NCI-H1436 treated with DMSO at 0.1 percent for 48 hours (cell line): Measurements from ENCODE around the gene TRUB2.
"Not testable (repeated sequence)": the region's sequence is repeated elsewhere in the genome, so short reads cannot be mapped to it uniquely, and the experiment has no call there.

Experiments used
- DNase-seq: peaks from one replicate; lab custom pipeline; 2025; lab: John Stamatoyannopoulos, UW

TRUB2 gene

DNA sequence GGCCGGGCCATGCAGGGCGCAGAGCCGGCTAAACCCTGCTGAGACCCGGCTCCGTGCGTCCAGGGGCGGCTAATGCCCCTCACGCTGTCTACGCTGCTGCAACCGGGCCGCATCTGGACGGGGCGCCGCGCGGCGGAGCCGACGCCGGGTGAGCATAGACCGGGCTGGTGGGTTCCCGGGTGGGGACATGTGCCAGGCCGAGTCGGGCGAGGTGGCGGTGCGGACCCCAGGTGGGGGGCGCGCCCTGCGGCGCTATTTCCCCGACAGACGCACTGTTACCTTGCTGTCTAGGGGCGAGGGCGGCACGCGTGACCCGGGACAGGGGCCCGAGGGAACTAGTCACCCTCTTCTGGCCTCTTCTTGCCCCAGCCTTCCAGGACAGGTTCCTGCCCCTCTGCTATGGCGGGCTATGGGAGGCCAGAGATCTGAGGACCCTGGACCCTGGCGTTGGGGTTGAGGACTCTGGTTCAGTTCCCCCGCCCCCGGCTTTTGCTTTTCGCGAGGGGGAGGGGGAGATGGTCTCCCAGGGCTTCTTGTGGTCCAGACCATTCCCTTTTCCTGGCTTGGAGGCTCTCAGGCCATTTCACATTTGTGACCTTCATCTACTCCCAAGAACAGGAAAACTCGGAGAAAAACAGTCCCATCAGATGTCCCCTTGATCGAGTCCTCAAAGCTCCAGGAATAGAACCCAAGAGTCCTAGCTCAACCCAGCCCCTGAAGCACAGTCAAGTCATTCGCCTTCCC lies 18.6 kb upstream of the TRUB2 start:
- DNase-seq = no peak

DNA sequence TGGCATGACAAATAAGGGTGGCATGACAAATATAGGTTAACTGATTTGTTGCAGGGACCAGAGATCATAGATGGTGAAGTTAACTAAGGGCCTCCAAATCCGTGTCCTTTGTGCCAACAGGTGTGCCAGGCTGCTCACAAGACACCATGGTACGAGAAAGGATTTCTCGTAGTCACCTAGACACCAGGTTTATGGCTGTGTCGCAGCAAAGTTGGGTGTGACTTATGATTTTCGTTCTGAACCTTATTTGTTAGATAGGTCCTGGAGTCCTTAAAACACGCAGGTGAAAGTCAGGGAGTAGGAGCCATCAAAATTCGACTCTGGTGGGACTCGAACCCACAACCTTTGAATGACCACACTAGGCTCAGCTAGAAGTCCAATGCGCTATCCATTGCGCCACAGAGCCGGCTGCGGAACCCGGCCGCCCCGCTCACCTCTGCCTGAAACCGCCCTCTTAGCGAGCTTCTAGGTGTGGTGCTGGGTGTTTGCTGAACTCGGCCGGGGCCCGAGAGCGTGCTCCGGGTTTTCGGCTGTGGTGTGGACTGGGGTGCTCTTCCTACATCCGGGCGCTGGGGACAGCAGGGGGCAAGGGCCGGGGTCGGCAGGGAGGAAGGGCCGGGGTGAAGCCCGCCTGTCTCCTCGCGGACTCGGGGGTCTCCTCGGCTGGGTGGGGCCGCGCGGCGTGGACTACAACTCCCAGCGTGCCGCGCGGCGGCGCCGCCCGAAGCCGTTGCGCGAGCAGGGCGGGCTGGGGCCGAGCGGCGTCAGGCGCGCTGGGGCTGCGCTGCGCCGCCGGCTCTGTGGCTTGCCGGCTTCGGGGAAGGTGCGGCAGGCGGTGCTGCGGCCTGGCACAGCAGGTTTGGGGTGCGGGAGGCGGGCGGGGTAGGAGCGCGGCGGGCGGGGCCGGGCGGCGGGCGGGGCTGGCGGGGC lies 17.8 kb upstream of the TRUB2 start, which contains the start of gene SLC27A4:
Gene SLC27A4 (plus strand): TSS at position 767 of the 930 bp plus-strand sequence. CDS start 2,606 bp downstream, outside the sequence.
- DNase-seq = no peak

DNA sequence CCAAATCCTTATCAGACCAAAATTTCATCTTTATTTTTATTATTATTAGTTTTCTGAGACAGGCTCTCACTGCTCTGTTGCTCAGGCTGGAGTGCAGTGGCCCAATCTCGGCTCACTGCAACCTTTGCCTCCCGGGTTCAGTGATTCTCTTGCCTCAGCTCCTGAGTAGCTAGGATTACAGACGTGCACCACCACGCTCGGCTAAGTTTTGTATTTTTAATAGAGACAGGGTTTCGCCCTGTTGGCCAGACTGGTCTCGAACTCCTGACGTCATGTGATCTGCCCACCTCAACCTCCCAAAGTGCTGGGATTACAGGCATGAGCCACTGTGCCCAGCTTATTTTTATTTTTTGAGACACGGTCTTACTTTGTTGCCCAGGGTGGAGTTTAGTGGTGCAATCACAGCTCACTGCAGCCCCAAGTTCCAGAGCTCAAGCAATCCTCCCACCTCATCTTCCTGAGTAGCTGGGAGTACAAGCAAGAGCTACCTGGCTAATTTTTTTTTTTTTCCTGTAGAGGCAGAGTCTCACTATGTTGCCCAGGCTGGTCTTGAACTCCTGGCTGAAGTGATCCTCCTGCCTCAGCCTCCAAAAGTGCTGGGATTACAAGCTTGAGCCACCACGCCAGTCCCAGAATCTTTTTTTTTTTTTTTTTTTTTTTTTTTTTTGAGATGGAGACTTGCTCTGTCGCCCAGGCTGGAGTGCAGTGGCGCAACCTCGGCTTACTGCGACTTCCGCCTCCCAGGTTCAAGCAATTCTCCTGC lies 16.8 kb upstream of the TRUB2 start:
- DNase-seq = not testable (repeated sequence)

DNA sequence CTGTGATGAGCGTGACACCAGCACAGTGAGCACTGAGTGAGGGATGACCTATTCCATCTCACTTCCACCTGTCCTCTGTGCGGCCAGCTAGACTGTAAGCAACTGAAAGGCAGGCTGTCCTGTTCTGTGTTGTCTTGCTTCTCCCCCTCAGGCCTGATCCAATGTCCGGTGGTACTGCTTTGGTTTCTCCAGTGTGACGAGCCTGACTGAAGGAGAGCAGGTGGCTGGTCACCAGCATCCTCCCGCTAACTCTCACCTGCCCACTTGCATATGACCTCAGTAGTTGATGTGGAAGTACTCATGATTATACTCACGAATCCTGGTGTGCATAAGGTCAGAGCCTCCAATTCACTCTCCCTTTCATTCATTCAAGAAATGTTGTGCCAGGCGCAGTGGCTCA lies 15.7 kb upstream of the TRUB2 start:
- no peak for DNase-seq

DNA sequence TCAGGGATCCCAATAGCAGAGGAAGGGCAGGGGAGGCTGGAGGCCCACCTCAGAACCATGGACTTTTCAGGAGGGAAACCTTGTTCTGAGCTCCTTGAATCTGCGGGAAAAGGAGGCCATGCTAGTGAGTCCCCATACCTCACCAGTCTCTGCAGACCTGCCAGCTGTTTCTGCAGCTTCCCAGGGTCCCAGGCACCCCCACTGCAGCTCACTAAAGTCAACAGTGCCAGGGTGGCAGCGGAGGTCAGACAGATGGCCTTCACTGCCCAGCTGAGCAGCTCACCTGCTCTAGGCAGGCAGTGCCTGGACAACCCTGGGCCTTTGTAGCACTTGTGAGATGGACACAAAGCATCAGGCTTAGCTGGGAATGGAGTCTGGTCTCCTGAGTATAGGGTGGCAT lies 13.7 kb upstream of the TRUB2 start:
- no peak for DNase-seq

DNA sequence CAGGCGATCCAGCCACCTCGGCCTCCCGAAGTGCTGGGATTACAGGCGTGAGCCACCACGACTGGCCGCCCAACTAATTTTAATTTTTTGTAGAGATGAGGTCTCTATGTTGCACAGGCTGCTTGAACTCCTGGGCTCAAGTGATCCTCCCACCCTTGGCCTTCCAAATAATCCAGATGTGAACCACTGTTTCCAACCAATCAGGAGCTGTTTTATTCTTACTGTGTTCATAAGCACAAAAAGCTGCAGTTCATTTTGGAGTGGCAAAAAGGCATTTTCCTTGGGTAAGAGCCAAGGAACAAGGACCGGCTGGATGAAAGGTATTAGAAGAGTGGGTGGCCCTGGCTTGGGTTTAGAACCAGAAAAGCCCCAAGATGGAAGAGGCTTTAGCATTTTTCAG lies 12.9 kb upstream of the TRUB2 start:
- no peak for DNase-seq

DNA sequence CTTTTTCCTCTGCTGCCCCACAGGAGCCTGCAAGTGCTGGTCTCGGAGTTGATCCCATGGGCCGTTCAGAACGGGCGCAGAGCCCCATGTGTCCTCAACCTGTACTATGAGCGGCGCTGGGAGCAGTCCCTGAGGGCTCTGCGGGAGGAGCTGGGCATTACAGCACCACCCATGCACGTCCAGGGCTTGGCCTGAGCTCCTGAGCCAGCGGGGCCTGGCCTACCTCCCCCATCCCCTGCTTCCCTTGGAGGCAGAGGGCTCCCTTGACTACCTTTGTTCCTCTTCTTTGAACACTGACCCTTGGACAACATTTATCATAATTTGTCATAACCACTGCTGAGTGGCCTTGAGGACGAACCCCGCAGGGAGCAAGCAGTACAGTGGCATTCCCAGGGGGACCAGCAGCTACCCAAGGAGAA lies 11.2 kb upstream of the TRUB2 start:
- no peak for DNase-seq

DNA sequence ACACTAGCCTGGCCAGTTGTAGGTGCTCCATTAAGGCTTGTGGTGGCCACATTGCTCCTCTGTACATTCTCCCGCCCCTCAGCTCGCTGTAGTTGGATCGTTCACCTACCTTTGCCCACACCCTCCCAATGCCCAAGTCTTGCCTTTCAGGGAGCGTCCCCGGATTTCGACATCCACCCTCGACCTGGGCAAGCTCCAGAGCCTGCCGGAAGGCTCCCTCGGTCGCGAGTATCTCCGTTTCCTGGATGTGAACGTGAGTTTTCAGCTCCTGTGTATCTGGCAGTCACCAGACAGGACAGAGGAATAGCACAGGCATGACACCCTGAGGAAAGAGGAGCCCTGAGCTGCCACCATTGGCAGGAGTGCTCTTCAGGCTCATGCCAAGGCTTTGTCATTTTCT lies 3.4 kb upstream of the TRUB2 start:
- DNase-seq = no peak

DNA sequence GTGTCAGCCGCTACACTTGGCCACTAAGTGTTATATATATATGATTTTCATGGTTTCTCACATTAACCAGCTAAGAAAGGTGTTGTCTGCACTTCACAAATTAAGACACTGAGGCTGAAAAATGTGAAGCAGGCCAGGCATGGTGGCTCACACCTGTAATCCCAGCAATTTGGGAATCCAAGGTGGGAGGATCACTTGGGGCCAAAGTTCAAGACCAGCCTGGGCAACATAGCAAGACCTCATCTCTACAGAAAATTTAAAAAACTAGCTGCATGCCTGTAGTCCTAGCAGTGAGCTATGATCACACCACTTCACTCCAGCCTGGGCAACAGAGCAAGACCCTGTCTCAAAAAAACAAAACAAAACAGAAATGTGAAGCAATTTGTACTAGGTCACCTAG lies 2.2 kb upstream of the TRUB2 start:
- no peak for DNase-seq

DNA sequence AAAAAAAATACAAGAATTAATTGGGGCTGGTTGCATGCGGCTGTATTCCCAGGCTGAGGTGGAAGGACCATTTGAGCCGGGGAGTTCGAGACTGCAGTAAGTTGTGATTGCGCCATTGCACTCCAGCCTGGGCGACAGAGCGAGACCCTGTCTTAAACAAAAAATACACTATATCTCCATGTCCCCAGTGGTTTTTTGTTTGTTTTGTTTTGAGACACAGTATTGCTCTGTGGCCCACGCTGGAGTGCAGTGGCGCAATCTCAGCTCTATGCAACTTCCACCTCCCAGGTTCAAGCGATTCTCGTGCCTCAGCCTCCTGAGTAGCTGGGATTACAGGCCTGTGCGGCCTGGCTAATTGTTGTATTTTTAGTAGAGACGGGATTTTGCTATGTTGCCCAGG lies 1.5 kb upstream of the TRUB2 start:
- no peak for DNase-seq

DNA sequence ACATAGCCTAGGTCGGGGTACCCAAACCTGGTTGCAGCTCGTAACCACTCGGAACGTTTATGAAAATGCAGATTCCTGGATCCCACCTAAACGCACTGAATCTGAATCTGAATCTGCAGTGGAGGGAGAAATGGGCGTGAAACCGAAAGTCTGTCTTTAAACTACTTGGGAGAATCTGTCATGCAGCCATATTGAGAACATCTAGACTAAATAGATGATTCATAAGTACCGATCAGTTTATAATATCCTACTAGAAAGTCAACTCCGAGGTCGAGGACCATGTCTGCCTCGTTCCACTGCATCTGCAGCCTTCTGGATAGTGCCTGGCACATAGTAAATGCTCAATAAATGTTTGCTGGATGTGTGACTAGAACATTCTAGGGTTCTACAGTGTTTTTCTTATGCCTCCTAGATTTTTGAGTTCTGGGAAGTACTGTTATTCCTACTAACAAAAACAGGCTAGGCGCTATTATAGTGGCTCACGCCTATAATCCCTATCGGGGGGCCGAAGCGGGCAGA lies 1.0 kb upstream of the TRUB2 start:
- DNase-seq = no peak

DNA sequence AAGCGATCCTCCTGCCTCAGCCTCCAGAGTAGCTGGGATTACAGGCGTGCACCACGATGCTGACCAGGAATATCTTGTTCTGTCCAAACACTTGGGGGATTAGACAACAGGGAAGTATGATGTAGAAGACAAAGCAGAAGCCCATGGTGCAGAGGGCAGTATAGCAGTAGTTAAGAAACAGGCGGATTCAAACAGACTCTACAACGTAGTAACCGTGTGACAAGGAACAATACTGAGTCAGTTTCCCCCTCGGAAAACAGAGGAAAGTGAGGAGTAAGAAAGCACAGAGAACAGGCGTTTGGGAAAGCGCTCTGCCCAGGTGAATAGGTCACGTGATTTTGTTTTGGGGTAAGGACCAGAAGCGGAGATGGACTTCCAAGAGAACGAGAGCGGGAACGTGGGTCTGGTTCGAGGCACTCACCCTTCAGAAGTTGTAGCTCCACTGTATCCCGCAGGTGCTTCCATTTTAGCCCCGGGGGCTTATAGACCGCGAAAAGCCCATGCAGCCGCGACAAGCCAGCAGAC lies 306 bp downstream of the TRUB2 start:
- no peak for DNase-seq

DNA sequence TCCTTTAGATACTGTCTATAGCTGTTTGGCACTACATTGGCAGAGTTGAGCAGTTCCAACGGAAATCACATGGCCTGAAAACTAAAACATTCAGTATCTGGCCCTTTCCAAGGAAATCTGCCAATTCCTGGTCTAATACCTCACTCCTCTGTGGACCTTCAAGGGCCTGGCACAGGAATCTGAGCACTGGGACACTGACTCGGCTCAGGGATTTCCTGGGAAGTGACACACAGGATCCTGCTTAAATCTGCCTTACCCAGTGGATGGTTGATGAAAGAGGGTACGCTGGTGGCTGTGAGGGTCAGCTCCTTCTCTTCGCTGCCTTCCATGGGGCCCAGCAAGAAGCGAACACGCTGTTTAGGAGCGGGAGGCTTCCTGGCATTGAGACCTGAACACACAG lies 904 bp downstream of the TRUB2 start:
- DNase-seq = no peak

DNA sequence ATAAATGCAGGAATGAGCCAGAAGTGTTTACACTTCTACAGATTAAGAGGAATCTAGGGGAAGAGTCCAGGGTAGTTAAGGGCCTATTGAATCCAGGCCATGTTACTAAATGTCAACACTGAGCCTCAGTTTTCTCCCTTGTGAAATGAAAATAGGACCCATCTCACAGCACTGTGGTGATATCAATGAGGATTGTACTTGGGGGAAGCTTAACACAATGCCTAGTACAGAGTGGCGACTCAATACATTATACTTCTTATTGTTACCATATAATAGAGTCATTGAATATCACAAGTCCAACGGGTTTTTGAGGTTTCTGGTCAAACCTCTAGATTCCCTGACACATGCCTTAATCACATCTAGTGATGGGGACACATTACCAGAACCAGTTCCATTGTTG lies 4.6 kb downstream of the TRUB2 start:
- DNase-seq = no peak

DNA sequence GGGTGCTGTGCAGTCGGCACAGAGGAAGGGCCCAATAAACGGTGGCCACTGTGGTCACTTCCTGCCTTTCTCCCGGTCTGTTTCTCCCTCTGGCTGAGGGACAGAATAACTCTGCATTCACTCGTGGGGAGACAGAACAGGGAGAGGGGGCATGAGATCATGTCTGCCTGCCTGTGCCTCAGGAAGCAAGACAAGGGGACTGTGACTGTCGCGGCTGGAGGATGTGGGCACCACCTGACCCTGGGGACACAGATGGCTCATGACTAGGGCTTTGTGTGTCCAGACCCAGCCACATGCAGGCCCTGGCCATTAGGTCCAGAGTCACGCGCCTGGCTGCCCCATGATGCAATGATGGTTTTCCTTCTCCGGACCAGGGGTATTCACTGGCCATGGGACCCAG lies 5.8 kb downstream of the TRUB2 start:
- no peak for DNase-seq

DNA sequence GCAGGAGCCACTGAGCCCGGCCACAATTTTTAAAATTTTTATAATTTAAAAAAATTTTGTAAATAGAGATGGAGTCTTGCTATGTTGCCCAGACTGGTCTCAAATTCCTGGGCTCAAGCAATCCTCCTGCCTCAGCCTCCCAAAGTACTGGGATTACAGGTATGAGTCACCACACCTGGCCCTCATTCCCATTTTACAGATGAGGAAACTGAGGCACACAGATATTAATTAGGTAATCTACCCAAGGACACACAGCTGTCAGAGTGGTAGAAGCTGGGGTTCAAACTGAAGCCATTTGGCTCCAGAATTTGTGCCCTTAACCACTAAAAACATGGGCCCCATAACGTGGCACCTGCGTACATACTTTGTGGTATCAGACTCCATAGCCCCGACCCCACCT lies 7.5 kb downstream of the TRUB2 start:
- DNase-seq = no peak

DNA sequence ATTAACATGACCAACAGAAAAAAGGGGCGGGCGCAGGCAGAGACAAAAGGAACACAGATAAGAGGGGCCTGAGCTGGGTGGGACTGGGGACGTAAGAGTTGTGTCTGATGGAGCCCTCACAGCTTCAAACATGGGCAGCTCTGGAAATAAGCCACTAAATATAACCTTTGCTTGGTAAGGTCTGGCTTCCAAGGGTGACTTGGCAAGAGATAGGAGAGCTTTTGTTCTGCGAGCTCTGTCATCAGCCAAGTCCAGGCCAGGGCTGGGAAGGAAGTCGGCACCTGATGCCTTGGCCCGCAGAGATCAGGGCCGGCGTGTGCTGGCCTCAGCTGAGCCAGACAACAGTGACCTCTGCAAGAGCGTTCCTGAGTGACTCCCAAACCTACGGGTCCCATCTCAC lies 11.8 kb downstream of the TRUB2 start:
- no peak for DNase-seq

DNA sequence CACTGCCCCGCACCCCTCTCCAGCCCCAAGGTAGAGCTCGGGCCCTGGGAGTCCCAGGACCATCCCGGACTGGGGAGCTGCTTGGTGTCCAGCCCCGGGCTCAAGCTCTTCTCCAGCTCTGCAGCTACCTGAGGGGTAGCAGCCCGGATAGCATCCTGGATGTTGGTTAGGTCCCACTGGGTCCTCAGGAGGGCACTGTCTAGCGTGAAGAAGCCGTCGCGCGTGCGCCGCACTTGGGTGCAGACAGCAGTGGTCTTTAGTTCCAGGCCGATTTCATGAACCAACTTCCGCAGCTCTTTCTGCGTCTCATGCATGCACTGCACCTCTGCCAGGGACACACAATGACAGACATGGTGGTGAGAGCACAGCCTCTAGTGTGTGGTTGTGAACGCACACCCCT lies 12.7 kb downstream of the TRUB2 start:
- no peak for DNase-seq

DNA sequence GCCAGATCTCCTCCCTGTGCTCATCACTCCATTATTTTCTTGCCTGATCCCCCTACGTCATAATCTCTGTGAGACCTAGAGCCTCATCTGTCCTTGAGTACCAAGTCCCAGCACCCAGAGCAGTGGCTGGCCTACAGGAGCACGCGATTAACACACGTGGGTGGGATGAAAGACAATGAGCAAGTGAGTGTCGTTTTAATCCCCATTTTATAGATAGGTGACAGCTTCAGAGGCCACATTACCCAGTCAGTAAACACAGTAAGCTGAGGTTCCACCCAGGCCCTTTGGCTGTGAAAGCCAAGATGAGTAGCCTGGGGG lies 17.3 kb downstream of the TRUB2 start:
- no peak for DNase-seq

DNA sequence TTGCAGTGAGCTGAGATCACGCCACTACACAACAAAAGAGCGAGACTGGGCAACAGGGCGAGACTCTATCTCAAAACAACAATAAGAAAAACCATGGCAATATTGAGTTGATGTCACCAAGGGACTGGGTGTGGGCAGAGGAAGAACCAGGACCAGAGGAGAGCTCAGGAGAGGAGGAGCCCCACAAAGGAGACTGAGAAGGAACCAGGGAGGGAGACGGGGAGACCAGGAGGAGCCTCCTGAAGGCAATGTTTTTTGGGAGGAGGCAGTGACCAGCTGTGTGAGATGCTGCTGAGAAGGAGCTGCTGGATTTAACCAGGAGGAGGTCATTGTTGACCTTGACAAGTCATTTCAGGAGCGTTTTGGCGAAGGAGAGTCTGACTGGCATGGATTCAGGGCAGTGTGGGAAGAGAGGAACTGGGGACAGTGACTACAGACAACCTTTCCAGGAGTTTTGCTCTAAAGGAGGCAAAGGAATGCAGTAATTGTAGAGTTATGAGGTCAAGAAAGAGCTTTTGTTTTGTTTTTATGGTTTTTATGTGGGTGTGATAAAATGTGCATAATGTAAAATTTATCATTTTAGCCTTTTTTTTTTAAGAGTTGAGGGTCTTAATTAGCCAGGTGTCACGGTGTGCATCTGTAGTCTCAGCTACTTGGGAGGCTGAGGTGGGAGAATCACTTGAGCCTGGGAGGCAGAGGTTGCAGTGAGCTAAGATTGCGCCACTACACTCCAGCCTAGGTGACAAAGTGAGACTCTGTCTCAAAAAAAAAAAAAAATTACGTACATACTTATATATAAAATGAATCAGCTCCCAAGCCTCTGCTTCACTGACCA lies 17.9 kb downstream of the TRUB2 start:
- DNase-seq = no peak
